Measurements from ENCODE around the gene HOXB8.

HOXB8 gene

DNA sequence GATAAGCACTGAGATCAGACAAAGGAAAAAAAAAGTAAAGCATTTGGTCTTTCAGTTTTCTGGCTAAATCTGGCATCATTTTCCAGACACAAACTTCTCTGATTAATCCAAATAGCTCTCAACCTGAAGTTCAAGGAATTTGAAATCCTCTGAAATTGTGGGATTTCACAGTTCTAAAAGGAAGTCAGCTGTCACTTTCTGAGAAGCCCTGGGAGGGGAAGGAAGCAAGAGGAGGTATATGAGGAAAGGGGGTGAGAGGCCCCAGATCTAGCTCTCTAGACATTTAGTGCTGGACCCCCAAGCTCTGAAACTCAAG lies 28.6 kb upstream of the HOXB8 start:
- Histone ChIP-seq H3K4me1 (ENCODE audit: control insufficient read depth, insufficient read depth, low read length) (no peaks in the 10 kb centered on the region), H3K9ac (ENCODE audit: low read depth, low read length) (no peak overlapping the region), H3K36me3 (ENCODE audit: control insufficient read depth, insufficient read depth, low read length) (no peaks in the 10 kb centered on the region), H3K9me3 (ENCODE audit: control insufficient read depth, insufficient read depth, low read length) (no peaks in the 10 kb centered on the region), H3K27me3 (ENCODE audit: control insufficient read depth, insufficient read depth, low read length) (peaks cover 98% of the 10 kb centered on the region), H3K4me3 (ENCODE audit: low read depth, low read length) (no peak overlapping the region)

DNA sequence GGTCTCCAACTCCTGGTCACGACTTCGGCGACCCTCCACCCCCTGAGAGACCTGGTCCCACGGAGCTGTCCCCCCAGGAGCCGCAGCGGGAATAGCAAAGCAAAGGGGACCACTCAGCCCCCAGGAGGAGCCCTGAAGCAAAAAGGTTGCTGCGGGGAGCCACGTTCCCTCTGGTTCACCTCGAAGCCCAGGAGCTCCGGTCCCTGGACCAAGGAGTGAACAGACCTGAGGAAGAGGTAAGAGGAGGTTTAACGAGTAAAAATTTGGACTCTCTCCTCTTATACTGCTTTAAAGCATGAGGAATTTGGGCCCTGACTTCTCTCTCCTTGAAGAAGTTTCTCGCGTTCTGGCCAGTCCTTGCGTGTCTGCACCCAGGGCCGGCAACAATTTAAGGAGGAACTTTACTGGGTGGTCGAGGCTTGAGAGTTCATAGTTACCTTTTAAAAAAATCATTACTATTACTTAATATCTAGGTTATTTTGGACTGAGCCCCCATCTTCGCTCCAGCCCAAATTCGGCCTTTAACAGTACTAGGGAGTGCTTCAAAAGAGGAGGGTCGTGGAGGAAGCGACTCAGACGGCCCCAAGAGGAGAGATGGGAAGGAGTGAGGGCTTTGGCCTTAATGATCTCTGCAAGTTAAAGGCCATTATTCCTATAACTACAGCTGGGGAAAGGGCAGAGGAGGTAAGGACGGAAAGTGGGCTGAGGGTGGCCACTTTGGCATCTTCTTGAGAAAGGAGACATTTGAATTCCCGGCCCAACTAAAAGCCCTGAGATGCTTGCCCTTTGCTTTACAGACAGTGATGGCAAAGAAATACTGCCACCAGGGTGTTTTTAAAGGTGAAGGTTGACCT lies 28.0 kb upstream of the HOXB8 start:
- Histone ChIP-seq H3K9me3 (ENCODE audit: control insufficient read depth, insufficient read depth, low read length) (no peaks in the 10 kb centered on the region), H3K4me3 (ENCODE audit: low read depth, low read length) (peak overlapping the region; percentile 30), H3K9ac (ENCODE audit: low read depth, low read length) (no peak overlapping the region), H3K4me1 (ENCODE audit: control insufficient read depth, insufficient read depth, low read length) (no peaks in the 10 kb centered on the region), H3K36me3 (ENCODE audit: control insufficient read depth, insufficient read depth, low read length) (no peaks in the 10 kb centered on the region), H3K27me3 (ENCODE audit: control insufficient read depth, insufficient read depth, low read length) (peaks cover 98% of the 10 kb centered on the region)

DNA sequence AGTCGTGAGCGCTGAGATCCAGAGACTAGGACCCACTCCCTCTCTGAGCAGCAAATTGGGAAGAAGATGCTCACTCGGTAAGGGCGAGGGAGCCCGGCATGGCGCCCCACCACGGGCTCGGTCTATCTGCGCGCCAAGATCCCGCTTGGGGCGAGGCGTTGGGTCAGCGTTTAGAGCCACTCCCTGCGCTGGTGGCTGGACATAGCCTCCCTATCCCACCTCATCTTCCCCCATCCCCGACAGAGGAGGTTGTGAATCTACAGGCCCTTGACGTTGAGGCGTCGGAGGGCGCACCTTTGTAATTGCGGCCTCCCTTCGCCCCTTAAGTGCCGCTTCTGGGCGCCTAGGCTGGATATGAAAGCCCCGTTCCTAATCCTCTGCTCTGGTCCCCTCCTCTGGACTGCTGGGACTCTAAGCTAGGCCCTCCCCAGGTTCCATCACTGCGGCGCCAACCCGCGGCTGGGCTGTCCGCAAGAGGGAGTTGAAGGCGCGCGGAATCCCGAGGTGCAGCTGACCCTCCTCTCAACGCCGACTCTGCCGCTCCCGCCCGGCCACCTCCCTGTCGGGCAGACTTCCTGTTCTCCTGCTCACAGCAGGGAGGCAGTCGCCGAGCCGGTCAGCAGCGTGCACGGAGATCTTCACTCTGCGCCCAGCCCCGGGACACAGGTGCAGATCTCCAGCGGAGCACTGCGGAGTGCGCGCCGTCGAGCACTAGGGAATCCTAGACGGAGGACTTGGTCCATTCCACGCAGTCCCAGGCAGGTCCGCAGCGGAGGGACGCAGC lies 27.2 kb upstream of the HOXB8 start:
- Histone ChIP-seq H3K9me3 (ENCODE audit: control insufficient read depth, insufficient read depth, low read length) (no peaks in the 10 kb centered on the region), H3K4me3 (ENCODE audit: low read depth, low read length) (peak overlapping the region; percentile 30), H3K27me3 (ENCODE audit: control insufficient read depth, insufficient read depth, low read length) (peaks cover 98% of the 10 kb centered on the region), H3K9ac (ENCODE audit: low read depth, low read length) (no peak overlapping the region), H3K4me1 (ENCODE audit: control insufficient read depth, insufficient read depth, low read length) (no peaks in the 10 kb centered on the region), H3K36me3 (ENCODE audit: control insufficient read depth, insufficient read depth, low read length) (no peaks in the 10 kb centered on the region)

DNA sequence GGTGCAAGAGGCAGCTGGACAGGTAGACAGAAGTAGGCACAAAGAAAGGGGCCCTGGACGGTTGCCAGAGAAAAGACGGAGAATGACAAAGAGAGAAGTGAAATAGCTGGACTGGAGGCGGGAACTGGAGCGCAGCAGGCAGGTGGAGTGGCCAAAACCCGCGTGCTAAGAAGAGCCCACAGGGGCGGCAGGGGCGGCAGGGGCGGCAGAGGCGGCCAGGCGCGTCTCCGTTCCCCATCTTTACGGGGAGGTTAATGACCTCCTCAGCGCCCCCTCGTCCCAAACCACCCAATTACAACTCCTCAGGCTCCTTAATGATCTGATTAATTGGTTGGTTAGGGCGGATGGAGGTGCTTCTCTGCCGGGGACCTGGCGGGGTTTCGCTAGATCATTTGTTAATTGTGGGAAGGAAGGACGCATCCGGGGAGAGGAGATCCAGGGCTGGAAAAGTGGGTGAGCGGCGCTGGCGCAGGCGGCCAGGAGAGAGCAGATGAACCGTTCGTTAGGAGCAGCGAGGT lies 26.5 kb upstream of the HOXB8 start:
- no peaks in the 10 kb centered on the region for H3K9me3 ChIP-seq (ENCODE audit: control insufficient read depth, insufficient read depth, low read length)
- H3K27me3 ChIP-seq (ENCODE audit: control insufficient read depth, insufficient read depth, low read length), result peaks cover 100% of the 10 kb centered on the region
- H3K9ac ChIP-seq (ENCODE audit: low read depth, low read length), result no peak overlapping the region
- peak overlapping the region; percentile 28 for H3K4me3 ChIP-seq (ENCODE audit: low read depth, low read length)
- H3K36me3 ChIP-seq (ENCODE audit: control insufficient read depth, insufficient read depth, low read length), result no peaks in the 10 kb centered on the region
- no peaks in the 10 kb centered on the region for H3K4me1 ChIP-seq (ENCODE audit: control insufficient read depth, insufficient read depth, low read length)

DNA sequence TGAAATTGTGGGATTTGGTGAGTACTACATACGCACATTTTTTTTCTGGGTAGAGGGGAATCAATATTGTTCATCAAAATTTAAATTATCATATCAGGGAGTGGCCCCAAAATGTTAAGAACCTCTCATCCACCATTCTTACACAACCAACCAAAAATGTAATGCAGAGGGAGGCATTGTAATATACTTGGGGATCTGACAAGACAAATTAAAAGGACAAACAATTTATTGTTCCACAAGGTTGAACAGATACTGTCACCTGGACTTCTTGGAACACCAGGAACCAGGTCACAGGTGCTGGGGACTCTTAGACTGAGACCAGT lies 25.7 kb upstream of the HOXB8 start:
- H3K9ac ChIP-seq (ENCODE audit: low read depth, low read length), result no peak overlapping the region
- no peaks in the 10 kb centered on the region for H3K36me3 ChIP-seq (ENCODE audit: control insufficient read depth, insufficient read depth, low read length)
- H3K9me3 ChIP-seq (ENCODE audit: control insufficient read depth, insufficient read depth, low read length), result no peaks in the 10 kb centered on the region
- no peaks in the 10 kb centered on the region for H3K4me1 ChIP-seq (ENCODE audit: control insufficient read depth, insufficient read depth, low read length)
- H3K27me3 ChIP-seq (ENCODE audit: control insufficient read depth, insufficient read depth, low read length), result peaks cover 99% of the 10 kb centered on the region
- H3K4me3 ChIP-seq (ENCODE audit: low read depth, low read length), result peak overlapping the region; percentile 31

DNA sequence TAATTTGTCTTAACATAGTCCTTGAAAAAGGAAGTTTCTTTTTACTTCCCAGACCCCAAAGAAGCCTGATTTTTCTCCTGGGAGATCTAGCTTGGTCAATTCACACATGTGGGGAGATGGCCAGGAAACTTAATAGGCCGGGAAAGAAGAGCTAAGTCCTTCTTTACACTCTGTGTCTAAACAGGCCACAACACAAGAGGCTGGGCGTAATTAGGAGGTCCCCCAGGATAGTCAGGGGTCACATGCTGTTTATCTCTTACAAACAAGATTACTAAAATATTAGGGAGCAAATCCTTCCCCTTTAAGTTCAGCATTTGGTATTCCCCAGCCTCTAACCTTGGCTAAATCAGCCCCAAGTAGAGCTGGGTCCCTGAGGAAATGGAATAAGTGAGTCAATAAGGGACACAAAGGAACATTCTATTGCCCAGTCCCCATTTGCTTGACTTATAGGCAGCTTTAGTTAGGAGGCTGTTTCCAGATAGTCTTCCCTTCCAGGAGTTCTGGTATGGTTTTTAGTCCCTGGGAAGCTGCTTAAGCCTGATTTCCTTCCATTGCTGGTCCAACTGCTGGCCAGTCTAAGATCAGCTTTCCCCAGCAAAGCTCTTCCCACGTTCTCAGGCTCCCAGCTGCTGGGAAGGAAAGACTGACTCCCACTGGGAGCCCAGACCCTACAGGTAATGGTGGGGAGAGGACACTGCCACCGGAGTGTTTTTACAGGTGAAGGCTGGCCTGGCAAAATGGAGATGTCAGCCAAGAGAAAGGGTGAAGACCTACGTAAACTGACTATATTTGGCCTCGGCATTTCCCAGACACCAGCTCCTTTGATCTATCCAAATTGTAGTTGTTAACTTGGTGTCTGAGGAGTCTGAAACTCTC lies 25.1 kb upstream of the HOXB8 start:
- Histone ChIP-seq H3K9ac (ENCODE audit: low read depth, low read length) (no peak overlapping the region), H3K4me1 (ENCODE audit: control insufficient read depth, insufficient read depth, low read length) (no peaks in the 10 kb centered on the region), H3K36me3 (ENCODE audit: control insufficient read depth, insufficient read depth, low read length) (no peaks in the 10 kb centered on the region), H3K27me3 (ENCODE audit: control insufficient read depth, insufficient read depth, low read length) (peaks cover 99% of the 10 kb centered on the region), H3K9me3 (ENCODE audit: control insufficient read depth, insufficient read depth, low read length) (no peaks in the 10 kb centered on the region), H3K4me3 (ENCODE audit: low read depth, low read length) (no peak overlapping the region)

DNA sequence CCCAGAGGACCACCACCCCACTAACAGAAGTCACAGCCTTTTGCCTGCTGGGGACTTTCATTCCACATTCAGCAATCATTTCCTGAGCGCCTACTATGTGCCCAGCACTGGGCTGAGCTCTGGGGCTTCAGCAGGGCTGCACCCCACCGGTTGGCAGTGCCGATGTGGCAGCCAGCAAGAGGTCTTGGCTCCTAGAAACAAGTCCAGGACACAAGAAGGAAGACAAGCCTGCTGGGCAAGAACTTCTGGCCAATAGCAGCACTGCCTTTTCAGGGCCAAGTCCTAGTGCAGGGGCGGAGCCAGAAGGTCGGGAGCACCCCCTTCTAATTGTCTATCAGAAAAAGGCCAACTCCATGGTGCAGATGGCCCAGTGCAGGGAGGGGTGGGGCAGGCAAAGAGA lies 24.0 kb upstream of the HOXB8 start:
- H3K4me3 ChIP-seq (ENCODE audit: low read depth, low read length), result peak overlapping the region; percentile 26
- no peak overlapping the region for H3K9ac ChIP-seq (ENCODE audit: low read depth, low read length)
- H3K9me3 ChIP-seq (ENCODE audit: control insufficient read depth, insufficient read depth, low read length), result no peaks in the 10 kb centered on the region
- no peaks in the 10 kb centered on the region for H3K4me1 ChIP-seq (ENCODE audit: control insufficient read depth, insufficient read depth, low read length)
- no peaks in the 10 kb centered on the region for H3K36me3 ChIP-seq (ENCODE audit: control insufficient read depth, insufficient read depth, low read length)
- H3K27me3 ChIP-seq (ENCODE audit: control insufficient read depth, insufficient read depth, low read length), result peaks cover 99% of the 10 kb centered on the region

DNA sequence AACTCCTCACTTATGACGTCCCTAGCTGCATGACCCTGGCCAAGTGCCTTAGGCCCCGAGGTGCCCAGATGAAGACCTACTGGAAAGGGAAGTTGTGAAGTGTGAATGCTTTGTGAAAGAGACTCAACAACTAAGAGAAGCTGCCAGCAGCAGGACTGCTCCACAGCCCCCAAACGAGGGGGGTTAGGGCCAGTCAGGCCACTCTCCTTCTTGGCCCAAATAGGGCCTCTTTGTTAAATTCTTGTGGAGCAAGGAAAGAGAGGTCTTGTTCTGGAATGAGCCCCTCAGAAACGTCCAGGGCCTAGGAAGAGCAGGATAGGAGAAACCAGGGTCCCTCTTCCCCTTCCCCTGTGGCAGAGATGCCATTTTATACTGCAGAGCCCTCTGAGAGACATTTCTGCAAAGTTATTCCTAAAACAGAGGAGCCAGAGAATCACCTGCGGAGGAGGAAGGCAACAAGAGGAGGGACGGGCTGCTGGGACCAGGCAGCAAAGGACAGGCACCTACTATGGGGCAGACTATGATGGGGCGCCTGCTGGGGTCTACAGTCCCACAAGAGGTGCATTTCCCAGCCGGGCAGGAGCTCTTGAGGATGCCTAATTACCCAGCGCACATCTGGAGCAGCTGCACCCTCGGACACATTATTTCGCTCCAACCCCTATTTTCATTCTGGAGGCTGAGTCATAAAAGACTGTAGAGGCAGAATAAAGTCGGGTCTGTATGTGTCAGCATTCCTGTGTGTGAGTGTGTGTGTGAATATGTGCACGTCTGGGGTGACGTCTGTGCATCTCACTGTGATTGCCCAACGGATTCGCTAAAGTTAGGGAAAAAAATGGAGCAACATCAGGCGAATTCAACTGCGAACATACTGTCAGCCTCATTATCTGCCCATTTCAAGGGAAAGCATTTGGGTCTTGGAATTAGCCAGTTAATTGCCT lies 22.5 kb upstream of the HOXB8 start:
- H3K9me3 ChIP-seq (ENCODE audit: control insufficient read depth, insufficient read depth, low read length), result no peaks in the 10 kb centered on the region
- no peaks in the 10 kb centered on the region for H3K4me1 ChIP-seq (ENCODE audit: control insufficient read depth, insufficient read depth, low read length)
- no peaks in the 10 kb centered on the region for H3K36me3 ChIP-seq (ENCODE audit: control insufficient read depth, insufficient read depth, low read length)
- peaks cover 99% of the 10 kb centered on the region for H3K27me3 ChIP-seq (ENCODE audit: control insufficient read depth, insufficient read depth, low read length)
- H3K4me3 ChIP-seq (ENCODE audit: low read depth, low read length), result peak overlapping the region; percentile 27
- no peak overlapping the region for H3K9ac ChIP-seq (ENCODE audit: low read depth, low read length)

DNA sequence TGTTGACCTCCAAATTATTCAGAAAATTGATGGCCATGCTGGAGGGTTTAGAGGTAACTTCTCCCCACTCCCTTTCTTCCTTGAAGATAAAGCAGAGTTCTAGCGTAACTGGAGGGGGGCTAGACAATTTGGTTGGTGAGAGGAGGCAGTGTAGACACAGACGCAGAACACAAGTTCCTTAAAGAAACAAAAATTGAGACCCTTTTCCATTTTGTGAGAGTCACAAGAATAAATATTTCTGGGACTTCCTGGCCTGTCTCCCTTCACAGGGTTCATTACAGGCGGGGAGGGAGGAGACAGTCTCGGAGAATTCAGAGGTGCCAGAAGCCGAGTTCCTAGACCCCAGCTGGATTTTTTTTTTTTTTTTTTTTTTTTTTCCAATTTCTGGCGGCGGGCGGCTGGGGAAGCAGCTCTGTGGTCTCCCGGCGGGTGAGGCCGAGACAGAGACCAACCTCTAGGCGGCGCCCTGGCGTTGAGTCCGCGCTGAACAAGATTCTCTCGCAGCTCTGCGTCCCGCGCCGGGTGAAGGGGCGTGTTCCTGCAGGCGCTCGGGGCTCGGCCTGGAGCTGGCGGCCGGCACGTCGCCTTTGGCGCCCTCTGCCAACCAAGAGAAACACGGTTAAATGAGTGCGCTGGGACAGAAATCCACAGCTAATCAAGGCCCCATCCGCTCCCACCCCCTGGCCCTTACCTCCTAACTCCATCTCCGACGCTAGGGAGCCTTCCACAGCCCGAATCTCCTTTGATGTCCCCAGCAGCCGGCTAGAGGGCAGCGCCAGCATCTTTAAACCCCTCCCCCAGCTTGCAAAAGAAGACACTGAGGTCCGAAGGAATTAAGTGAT lies 21.3 kb upstream of the HOXB8 start:
- H3K9me3 ChIP-seq (ENCODE audit: control insufficient read depth, insufficient read depth, low read length), result no peaks in the 10 kb centered on the region
- H3K9ac ChIP-seq (ENCODE audit: low read depth, low read length), result no peak overlapping the region
- H3K36me3 ChIP-seq (ENCODE audit: control insufficient read depth, insufficient read depth, low read length), result no peaks in the 10 kb centered on the region
- no peak overlapping the region for H3K4me3 ChIP-seq (ENCODE audit: low read depth, low read length)
- no peaks in the 10 kb centered on the region for H3K4me1 ChIP-seq (ENCODE audit: control insufficient read depth, insufficient read depth, low read length)
- H3K27me3 ChIP-seq (ENCODE audit: control insufficient read depth, insufficient read depth, low read length), result peaks cover 99% of the 10 kb centered on the region

DNA sequence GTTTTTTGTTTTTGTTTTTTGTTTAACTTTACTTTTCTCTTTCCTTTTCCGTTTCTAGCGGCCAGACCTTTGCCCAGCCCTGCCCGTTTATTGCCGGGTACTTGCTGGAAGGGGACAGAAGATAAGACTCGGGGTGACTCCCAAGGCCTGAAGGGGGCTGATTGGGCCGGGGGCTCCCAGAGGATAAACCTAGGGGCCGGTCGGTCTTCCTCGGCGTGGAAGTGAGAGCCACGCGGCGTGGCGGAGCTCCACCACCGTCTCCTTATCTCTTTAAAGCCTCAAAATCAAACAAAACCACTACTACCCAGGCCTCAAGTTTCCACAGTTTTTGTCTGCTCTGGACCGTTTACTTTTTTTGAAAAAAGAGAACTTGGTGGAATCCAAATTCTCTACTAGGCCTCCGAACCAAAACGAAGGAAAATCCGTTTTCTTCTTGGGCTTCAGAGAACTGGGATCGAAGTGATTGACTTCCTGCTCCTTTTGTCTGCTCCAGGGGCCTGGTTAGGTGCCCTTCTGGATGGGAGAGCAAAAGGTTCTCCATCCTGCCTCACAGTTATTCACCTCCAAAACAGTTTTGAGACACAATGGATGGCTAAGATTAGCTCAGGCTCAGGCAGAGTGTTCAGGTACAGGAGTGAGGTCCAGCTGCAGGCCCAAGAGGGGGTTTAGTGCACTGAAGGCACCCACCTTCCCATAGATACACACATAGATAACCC lies 19.6 kb upstream of the HOXB8 start:
- Histone ChIP-seq H3K4me3 (ENCODE audit: low read depth, low read length) (no peak overlapping the region), H3K9me3 (ENCODE audit: control insufficient read depth, insufficient read depth, low read length) (no peaks in the 10 kb centered on the region), H3K36me3 (ENCODE audit: control insufficient read depth, insufficient read depth, low read length) (no peaks in the 10 kb centered on the region), H3K9ac (ENCODE audit: low read depth, low read length) (no peak overlapping the region), H3K4me1 (ENCODE audit: control insufficient read depth, insufficient read depth, low read length) (no peaks in the 10 kb centered on the region), H3K27me3 (ENCODE audit: control insufficient read depth, insufficient read depth, low read length) (peaks cover 99% of the 10 kb centered on the region)

Measured in iPS-15b (cell line).